Tibial nerve (tissue), 4 donors: ENCODE data around the gene CYTH4. TPM values are rescaled to one million over a fixed set of nuclear protein-coding genes. Genes with fewer than 3 reads are reported as not detected.

Experiments used
- DNase-seq, 2 donors: peaks; one replicate each; pipeline ENCODE4 v3.0.0-alpha.2; 2019; ENCODE audit warnings: low spot score in 2 of 2
- H3K27ac ChIP-seq, 4 donors: fragments of 200-600 bp; sonication (generic) in 3 of 4; one replicate each; pipeline ENCODE4 v1.5.1; 2017 to 2019; ENCODE audit warnings: mild to moderate bottlenecking in 1 of 4
- H3K27me3 ChIP-seq, 2 donors: fragments of 200-600 bp; sonication (generic) in 1 of 2; one replicate each; pipeline versions ENCODE4 v1.5.1 to v1.6.0; 2017 to 2019
- H3K36me3 ChIP-seq, 3 donors: fragments of 200-600 bp; sonication (generic); one replicate each; pipeline ENCODE4 v1.5.1; 2018 to 2019
- H3K4me1 ChIP-seq, 4 donors: fragments of 200-600 bp; sonication (generic) in 3 of 4; one replicate each; pipeline ENCODE4 v1.5.1; 2017 to 2019
- H3K4me3 ChIP-seq, 4 donors: fragments of 200-600 bp; sonication (generic) in 3 of 4; one replicate each; pipeline ENCODE4 v1.5.1; 2017 to 2019; ENCODE audit warnings: mild to moderate bottlenecking in 1 of 4, moderate library complexity in 1 of 4
- H3K9me3 ChIP-seq, 4 donors: fragments of 200-600 bp; sonication (generic) in 3 of 4; one replicate each; pipeline ENCODE4 v1.5.1; 2017 to 2019
- CTCF ChIP-seq, 5 experiments: fragments of 200-600 bp in 3 of 5; fragments of 450-650 bp in 2 of 5; sonication (generic) in 3 of 5; IDR thresholded peaks; one replicate each; pipeline ENCODE4 v1.5.1; 2016 to 2019; ENCODE audit warnings: antibody characterized with exemption in 5 of 5, mild to moderate bottlenecking in 3 of 5, moderate library complexity in 2 of 5
- EP300 ChIP-seq, 2 donors: sonication (generic); formaldehyde crosslinking; IDR thresholded peaks; one replicate each; pipeline ENCODE4 v1.6.1; 2017; ENCODE audit warnings: antibody characterized with exemption in 2 of 2, mild to moderate bottlenecking in 1 of 2
- POLR2A ChIP-seq, 2 donors: fragments of 450-650 bp; IDR thresholded peaks; one replicate each; pipeline ENCODE4 v1.6.1; 2017; ENCODE audit warnings: antibody characterized with exemption in 2 of 2, mild to moderate bottlenecking in 2 of 2, moderate library complexity in 2 of 2
- WGBS, 2 donors: methylation state at CpG; one replicate each; pipeline ENCODE4 v1.1.5; 2018; 5-methylcytosine and 5-hydroxymethylcytosine counted together
- total RNA-seq, 4 donors: library from RNA; depleted of rRNA; stranded (reverse); fragments of >200 nt; gene quantifications; one replicate each; pipeline ENCODE4 v1.1.0, GENCODE V29; 2016

CYTH4 gene
- total RNA-seq, 4 donors from 2014 or later, result 7.7 to 27.3 (median 19.0) TPM

GRCh38 chr22:37362621-37363020 lies 80.3 kb downstream of the CYTH4 start:
- Histone ChIP-seq H3K36me3 (no peaks in the 10 kb centered on the region), H3K4me1 (peaks cover 0 to 4% (median 0%) of the 10 kb centered on the region in 4 donors), H3K27me3 (no peaks in the 10 kb centered on the region), H3K9me3 (no peaks in the 10 kb centered on the region), H3K4me3 (no peak overlapping the region), H3K27ac (no peak overlapping the region)
- DNase-seq, result no peak
- no peak for TF ChIP-seq EP300 (IDR thresholded peaks at IDR 0.05)
- TF ChIP-seq CTCF (IDR thresholded peaks at IDR 0.05), result no peak
- TF ChIP-seq POLR2A (IDR thresholded peaks at IDR 0.05), result no peak
- 46 to 61% methylated on average over 3 of the region's 3 CpGs for WGBS, 2 donors

- H3K27ac ChIP-seq, result no peak overlapping the region
- no peak for DNase-seq
- no peaks in the 10 kb centered on the region for H3K36me3 ChIP-seq
- TF ChIP-seq CTCF (IDR thresholded peaks at IDR 0.05) (no peak), POLR2A (IDR thresholded peaks at IDR 0.05) (no peak), EP300 (IDR thresholded peaks at IDR 0.05) (no peak)
- no peaks in the 10 kb centered on the region for H3K9me3 ChIP-seq
- 65 to 75% methylated on average over 15 of the region's 15 CpGs for WGBS, 2 donors
- no peaks in the 10 kb centered on the region for H3K27me3 ChIP-seq
- H3K4me3 ChIP-seq, result no peak overlapping the region
- H3K4me1 ChIP-seq, result peaks cover 0 to 4% (median 0%) of the 10 kb centered on the region in 4 donors
Observed at GRCh38 chr22:37363261-37363992, 81.1 kb downstream of the CYTH4 start.

Other genes with a start within 250 kb of the CYTH4 start
- gene KCTD17, start 230.8 kb upstream of the CYTH4 start, total RNA-seq, result 10 to 100 TPM in 3 of 4 donors, 1 to 10 TPM in 1; 7.4 to 24.7 (median 20.2) TPM
- gene TMPRSS6, start 172.8 kb upstream of the CYTH4 start, total RNA-seq, result not detected
- gene IL2RB, start 132.6 kb upstream of the CYTH4 start, total RNA-seq, result 1 to 10 TPM in 2 of 4 donors, under 1 TPM in 1, not detected in 1; 0.22 to 2.7 (median 1.2) TPM
- gene C1QTNF6, start 94.3 kb upstream of the CYTH4 start, total RNA-seq, result 1 to 10 TPM; 2.6 to 3.9 (median 3.4) TPM
- not detected for gene SSTR3, start 70.0 kb upstream of the CYTH4 start, total RNA-seq
- gene RAC2, start 38.2 kb upstream of the CYTH4 start, total RNA-seq, result 10 to 100 TPM in 1 of 4 donors, 1 to 10 TPM in 3; 6.3 to 18.6 (median 7.8) TPM
- gene ELFN2, start 145.0 kb downstream of the CYTH4 start, total RNA-seq, result 1 to 10 TPM in 3 of 4 donors, under 1 TPM in 1; 0.30 to 4.4 (median 3.1) TPM
- gene MFNG, start 203.9 kb downstream of the CYTH4 start, total RNA-seq, result 10 to 100 TPM; 11.7 to 24.9 (median 19.4) TPM
- 10 to 100 TPM; 12.5 to 21.6 (median 17.0) TPM for gene CARD10, start 236.9 kb downstream of the CYTH4 start, total RNA-seq